NB4 (cell line): ENCODE measurements around the gene CCDC18.
"Not testable (repeated sequence)": the region's sequence is repeated elsewhere in the genome, so short reads cannot be mapped to it uniquely, and the experiment has no call there.

Experiments used
- DNase-seq: peaks from one replicate; pipeline ENCODE4 v3.0.0; 2010; ENCODE audit warnings: low read depth
- H3K4me3 ChIP-seq: one replicate; pipeline ENCODE4 v1.5.1; 2011; ENCODE audit warnings: mild to moderate bottlenecking, low read depth, low read length, moderate library complexity
- MYC ChIP-seq: IDR thresholded peaks from 2 replicates; pipeline ENCODE4 v1.6.1; 2011; ENCODE audit warnings: low read depth, low read length
- POLR2A ChIP-seq: IDR thresholded peaks from 2 replicates; pipeline ENCODE4 v1.6.1; 2011; ENCODE audit warnings: mild to moderate bottlenecking; ENCODE audit not compliant: insufficient read length; ENCODE audit errors: extremely low read depth
- TF ChIP-seq, protein P1 (sequence below): IDR thresholded peaks from 2 replicates; pipeline ENCODE4 v1.6.1; 2011; ENCODE audit warnings: low read depth, low read length
- TF ChIP-seq, protein P2 (sequence below): IDR thresholded peaks from one replicate; pipeline ENCODE4 v1.5.1; 2012; ENCODE audit warnings: low read depth, low read length

The CCDC18 gene

DNA sequence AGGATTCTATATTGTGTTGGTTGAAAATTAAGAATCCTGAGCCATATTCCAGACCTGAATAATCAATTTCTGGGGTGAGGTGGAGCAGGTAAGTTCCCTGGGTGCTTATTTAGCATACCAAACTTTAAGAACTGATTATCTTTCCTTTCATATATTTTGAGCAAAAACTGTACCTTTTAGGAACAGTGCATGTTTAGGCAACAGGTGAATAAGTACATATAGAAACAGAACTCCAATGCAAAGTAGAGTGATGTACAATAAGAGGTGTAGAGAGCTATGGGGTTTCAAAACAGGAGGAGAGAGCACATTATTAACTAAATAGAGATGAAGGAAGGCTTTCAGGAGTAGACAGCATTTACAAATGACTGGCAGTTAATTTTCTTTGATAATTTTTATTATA is 29.1 kb upstream of the CCDC18 start:
- TF ChIP-seq, protein P1, sequence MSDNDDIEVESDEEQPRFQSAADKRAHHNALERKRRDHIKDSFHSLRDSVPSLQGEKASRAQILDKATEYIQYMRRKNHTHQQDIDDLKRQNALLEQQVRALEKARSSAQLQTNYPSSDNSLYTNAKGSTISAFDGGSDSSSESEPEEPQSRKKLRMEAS, result no peak
- TF ChIP-seq MYC, result no peak
- TF ChIP-seq, protein P2, sequence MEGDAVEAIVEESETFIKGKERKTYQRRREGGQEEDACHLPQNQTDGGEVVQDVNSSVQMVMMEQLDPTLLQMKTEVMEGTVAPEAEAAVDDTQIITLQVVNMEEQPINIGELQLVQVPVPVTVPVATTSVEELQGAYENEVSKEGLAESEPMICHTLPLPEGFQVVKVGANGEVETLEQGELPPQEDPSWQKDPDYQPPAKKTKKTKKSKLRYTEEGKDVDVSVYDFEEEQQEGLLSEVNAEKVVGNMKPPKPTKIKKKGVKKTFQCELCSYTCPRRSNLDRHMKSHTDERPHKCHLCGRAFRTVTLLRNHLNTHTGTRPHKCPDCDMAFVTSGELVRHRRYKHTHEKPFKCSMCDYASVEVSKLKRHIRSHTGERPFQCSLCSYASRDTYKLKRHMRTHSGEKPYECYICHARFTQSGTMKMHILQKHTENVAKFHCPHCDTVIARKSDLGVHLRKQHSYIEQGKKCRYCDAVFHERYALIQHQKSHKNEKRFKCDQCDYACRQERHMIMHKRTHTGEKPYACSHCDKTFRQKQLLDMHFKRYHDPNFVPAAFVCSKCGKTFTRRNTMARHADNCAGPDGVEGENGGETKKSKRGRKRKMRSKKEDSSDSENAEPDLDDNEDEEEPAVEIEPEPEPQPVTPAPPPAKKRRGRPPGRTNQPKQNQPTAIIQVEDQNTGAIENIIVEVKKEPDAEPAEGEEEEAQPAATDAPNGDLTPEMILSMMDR, result no peak
- no peak for TF ChIP-seq POLR2A
- no peak overlapping the region for H3K4me3 ChIP-seq
- no peak for DNase-seq

DNA sequence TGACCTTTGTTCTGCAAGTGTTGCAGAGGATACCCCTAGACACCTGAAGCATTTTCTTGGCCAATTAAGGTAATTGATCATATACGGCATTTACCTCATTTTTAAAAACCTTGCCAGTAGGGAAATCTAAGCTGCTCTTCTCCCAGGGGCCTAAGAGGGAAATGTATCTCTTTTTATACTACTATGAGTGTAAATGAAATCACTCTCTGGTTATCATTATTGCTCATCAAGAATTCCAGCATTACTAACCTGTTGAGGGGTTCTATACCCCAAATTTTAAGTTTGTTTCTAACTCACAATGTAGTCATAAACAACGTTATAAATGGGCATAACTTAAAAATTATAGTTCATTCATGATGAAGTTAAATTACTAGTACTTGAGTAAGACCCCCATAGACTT is 27.7 kb upstream of the CCDC18 start:
- TF ChIP-seq, protein P2, result no peak
- TF ChIP-seq POLR2A (no peak), MYC (no peak)
- TF ChIP-seq, protein P1, result no peak
- H3K4me3 ChIP-seq, result no peak overlapping the region
- DNase-seq, result no peak

DNA sequence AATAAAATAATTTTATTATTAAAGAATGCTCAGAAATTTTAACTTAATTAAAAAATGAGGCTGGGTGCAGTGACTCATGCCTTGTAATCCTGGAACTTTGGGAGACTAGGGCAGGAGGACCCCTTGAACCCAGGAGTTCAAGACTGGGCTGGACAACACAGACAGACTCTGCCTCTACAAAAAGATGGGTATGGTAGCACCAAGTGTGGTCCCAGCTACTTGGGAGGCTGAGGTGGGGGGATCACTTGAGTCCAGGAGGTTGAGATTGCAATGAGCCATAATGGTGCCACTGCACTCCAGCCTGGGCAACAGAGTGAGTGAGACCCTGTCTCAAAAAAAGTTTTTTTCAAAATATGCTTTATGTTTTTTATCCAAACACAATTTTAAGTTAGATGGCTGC is 25.6 kb upstream of the CCDC18 start:
- no peak overlapping the region for H3K4me3 ChIP-seq
- TF ChIP-seq, protein P1, result no peak
- TF ChIP-seq, protein P2, result no peak
- no peak for TF ChIP-seq MYC
- TF ChIP-seq POLR2A, result no peak
- no peak for DNase-seq

DNA sequence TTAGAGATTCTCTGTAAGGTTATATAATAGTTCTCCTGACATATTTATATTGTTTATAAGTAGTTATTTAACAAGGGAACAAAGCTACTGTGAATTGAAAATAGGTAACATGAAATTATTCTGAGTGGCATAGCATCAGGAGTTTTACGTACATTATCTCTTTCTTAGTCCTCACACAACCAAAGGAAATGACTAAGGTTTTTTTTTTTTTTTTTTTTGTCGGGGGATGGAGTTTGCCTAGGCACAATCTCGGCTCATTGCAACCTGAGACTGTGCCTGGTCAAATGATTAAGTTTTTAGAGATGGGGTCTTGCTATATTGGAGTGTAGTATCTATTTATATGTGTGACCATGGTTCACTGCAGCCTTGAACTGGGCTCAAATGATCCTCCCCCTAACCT is 25.2 kb upstream of the CCDC18 start:
- TF ChIP-seq, protein P2, result no peak
- TF ChIP-seq MYC, result no peak
- TF ChIP-seq POLR2A, result no peak
- TF ChIP-seq, protein P1, result no peak
- DNase-seq, result no peak
- H3K4me3 ChIP-seq, result no peak overlapping the region

DNA sequence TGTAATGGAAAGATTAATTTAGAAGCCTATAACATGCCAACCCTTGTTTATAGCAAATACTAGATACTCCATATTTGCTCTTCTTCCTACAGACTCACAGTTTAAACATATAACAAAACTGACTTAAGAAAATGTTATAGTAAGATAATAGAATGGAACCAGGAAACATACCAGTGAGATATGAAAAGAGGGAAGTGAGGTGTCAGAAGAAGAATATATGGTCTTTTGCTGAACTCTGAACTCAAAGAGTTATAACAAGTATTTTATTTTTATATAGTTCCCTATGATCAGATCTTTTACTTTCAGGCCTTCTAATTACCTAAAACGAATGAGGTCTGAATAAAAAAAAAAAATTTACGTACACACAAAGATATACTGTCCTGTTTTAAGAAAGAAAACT is 21.2 kb upstream of the CCDC18 start:
- DNase-seq, result no peak
- TF ChIP-seq, protein P2, result no peak
- TF ChIP-seq MYC, result no peak
- no peak for TF ChIP-seq POLR2A
- TF ChIP-seq, protein P1, result no peak
- no peak overlapping the region for H3K4me3 ChIP-seq

DNA sequence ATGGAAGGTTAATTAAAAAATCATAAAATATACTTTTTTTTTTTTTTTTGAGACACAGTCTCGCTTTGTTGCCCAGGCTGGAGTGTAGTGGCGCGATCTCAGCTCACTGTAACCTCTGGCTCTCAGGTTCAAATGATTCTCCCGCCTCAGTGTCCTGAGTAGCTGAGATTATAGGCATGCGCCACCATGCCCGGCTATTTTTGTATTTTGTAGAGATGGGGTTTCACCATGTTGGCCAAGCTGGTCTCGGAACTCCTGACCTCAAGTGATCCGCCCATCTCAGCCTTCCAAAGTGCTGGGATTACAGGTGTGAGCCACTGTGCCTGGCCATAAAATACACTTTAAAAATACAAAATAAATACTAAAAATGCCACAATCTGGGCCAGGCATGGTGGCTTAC is 17.2 kb upstream of the CCDC18 start:
- not testable (repeated sequence) for H3K4me3 ChIP-seq, DNase-seq
